CD4-positive, alpha-beta T cell treated with Interferon gamma for 1 hour (primary cell): ENCODE results near the gene LY6G6F.

Experiments
- DNase-seq: peaks from one replicate; pipeline ENCODE4 v3.0.0-alpha.2; 2020

LY6G6F gene

DNA sequence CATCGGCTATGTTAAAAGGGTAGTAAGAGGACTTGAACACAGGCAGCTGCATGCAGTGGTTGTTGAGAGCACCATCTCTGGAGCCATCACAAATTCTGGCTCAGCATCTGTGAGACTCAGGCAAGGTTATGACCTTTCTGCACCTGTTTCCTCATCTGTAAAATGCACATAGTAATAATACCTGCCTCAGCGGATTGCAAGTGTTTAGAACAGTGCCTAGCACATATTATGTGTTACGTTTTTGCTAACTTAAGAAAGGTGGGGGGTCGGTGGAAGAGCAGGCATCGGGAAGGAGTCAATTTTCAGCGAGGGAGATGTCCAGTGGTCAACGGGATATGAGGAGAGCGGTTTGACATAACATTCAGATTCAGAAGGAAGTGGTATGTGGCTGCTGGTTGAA, 28.7 kb upstream of the LY6G6F start:
- no peak for DNase-seq

DNA sequence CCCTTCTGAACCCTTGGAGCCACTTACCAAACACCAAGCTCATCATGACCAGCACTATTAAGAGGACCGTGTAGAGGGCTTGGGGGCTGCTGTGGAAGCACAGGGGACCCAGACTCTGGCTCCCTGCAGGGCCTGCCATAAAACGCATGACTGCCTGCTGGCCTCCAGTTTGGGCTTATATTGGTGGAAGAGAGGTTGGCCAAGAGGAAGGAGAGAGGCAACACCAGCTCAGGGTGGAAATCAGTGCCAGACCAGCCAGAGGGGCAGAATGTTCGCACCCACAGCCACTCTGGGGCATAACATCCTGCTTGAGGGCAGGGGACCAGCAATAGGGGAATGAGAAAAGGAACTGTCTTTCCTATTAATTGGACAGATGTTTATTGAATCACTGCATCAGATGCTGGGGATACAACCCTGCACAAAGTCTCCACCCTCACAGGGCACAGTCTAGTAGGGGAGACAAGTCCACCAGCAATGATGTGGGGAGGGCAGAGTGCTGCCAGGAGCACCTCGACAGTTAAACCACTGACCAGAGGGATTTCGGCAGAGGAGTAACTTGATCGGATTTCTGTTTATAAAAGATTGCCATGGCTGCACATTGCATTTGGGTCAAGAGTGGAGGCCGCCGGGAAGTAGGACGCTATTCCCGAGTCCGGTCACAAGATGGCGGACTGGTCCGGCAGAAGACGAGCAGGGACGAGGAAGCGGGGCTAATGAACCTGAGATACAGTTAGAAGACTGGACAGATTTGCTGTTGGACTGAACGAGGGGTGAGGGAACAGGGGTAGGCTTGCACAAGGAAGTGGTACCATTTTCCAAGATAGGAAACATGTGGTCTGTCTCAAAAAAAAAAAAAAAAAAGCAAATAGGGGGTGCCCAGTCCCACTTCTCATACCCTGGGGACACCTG, 26.2 kb upstream of the LY6G6F start, which contains the start of gene LY6G5C:
Gene LY6G5C, minus strand, starts transcription at position 842 of the 909 bp plus-strand sequence. Its CDS starts 694 bp downstream, at position 148.
- DNase-seq: peak; percentile 76

DNA sequence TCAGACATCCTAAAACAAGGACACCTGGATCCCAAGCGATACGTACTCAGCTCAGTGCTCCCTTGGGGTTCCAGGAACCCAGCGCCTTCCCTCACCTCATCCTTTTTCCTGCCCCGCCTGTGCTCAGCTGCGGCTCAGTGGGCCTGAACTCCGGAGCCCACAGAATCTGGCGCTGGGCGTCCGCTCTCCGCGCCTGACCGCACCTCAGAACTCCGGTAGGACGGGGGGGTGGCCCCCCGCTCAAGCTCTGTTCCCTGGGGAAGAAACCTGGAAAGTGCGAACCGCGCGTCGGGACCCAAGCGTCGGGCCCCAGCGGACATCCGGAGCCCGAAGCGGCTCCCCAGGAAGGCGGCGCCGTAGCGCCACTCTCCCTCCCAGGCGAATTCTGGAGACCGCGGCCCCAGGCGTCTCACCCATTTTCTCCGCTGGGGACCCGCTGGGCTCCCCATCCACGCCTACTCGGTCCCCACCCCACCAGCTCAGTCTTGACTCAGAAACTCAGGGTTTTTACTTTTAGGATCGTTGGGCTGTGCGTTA, 25.5 kb upstream of the LY6G6F start:
- peak; percentile 35 for DNase-seq

DNA sequence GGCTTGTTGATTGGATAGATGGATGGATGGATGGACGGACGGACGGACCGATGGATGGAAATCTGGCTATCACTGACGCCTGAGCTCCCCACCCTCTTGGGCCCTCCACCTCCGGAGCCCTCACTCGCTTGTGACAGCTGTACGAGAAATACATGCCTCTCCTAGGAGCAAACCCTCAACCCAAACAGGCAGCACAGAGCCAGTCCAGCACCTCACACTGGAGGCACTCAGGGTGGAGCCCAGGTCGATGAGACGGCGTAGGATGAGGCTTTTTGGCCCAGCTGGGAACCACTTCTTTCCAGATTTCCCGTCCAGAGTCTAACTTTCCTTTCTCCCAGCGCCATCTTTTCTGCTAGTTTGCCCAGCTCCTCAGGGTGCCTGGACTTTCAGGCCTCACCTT, 23.1 kb upstream of the LY6G6F start:
- DNase-seq: no peak

GRCh38 chr6:31686483-31686882, 20.2 kb upstream of the LY6G6F start:
- no peak for DNase-seq

DNA sequence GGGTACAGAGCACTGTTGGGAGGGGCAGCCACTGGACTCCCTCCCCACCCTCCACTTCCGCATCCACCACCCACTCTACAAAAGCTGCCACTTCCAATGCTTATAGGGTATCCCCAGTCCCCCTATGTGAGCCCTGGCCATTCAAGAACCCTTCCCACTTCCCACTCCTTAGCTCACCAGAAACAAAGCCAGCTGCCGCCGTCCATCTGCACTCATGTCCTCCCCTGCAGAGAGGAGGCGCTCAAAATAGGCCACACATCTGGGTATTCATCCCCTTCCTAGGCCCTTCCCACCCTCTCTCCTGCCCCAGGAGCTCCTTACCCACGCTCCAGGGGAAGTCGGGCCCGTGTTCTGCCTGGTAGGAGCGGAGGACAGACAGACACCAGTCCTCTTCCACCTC, 19.3 kb upstream of the LY6G6F start:
- no peak for DNase-seq

- DNase-seq: no peak
Observed at GRCh38 chr6:31687860-31688693, 18.6 kb upstream of the LY6G6F start.

DNA sequence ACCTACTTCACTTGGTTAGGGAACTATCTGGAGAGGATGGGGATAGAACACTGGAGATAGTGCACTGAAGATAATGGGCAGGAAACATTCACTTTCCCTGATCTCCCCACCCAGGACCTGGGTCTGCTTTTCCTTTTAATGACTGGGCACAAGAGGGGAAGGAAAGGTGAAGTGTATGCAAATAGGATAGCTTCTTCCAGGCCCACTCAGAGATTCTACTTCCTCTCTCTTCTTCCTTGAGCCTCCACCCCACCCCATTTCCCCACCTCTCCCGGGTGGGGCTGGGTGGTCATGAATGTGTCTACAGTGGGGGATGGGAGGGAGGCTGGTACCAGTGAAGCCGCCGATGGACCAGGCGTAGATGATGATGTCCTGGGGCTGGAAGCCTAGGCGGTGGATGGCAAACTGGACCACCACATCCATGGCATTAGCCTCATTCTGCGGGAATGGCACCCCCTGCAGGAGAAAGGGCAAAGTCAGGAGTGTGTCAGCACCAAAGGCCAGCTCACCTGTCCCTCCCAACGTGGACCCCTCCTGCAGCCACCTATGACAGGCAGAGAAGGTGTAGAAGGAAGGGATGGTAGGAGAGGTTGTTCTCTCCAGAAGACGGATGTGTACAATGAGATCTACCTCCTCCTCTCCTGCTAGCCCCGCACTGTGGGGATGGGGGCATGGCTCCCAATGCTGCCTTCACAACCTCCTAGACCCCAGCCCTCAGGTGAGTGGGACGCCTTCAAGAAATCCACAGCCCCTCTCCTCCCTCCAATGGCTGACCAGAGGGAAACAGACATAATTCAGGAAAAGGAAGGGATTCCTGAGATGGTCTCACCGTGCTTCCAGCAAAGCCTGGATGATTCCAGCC, 17.2 kb upstream of the LY6G6F start:
- DNase-seq: no peak

DNA sequence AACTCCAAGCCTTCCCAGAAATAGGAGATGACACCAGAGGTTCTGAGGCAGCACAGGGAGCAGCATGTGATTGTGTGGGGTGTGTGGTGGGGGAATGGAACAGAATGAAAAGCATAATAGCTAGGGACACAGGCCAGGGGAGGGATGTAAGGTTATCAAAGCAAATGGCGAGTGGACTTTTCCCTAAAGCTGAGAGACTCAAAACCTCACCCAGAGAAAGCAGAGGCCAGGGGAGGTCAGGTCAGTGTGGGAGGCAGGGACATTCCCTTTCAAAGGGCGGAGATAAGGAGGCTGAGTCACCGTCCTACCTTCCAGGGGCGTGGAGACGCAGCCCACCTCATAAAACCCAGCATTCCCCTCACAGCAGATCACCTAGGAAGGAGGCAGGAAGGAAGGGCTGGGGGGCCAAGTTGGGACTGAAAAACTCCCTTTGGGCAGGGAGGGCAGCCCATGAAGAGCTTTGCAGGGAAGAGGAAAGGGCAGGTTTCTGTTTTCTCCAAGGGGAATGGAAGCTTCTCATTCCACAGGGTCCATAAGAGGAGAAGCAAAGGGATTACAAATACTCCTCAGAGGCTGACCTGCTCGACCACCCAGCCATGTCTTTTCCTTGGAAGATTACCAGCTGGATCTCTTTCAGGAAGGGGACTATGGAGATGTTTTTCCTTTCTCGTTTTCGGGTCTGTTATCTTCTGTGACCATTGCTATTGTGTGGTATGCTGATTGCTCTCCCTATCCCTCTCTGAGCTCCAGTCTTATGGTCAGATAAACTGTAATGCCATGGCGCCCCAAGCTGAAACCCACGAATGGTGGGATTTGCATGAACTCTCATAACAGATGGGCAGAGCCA, 16.2 kb upstream of the LY6G6F start:
- no peak for DNase-seq

DNA sequence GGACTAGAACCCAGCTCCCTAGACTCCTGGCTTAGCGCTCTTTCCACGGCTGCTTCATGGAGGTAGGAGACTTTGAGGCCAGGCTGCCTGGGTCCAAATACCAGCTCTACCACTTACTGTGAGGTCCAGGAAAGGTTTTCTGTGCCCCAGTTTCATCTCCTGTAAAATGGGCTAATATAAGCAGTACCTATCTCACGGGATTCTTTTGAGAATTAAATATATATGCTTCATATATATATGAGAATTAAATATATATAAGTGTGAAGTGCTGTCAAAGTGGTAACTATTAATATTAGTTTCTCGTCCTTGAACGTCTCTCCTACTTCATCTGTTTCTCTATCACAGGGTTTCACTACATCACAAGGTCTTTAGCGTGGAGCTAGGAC, 15.6 kb upstream of the LY6G6F start:
- no peak for DNase-seq

DNA sequence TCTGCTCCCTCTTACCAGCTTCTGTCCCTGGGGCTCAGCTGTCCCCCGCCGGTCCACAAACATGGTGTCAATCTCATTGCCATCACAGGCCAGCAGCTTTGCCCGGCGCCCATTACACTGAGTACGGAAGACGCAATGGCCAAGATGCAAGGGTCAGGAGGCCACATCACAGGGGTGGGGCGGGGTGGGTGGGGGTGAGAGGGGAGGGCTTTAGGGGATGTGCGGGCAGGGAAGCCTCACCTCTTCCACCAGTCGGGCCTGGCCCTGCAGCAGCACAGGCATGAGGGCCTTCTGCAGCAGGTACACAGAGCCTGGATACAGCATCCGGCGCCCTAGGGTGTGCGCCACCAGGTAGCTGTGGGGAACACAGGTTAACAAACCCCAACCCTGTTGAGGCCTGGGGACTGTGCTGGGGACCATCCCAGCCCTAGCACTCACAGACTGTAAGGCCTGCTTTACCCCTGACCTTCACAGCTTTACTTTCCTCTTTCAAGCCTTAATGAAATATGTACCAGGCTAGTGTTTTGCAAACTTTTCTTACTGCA, 15.0 kb upstream of the LY6G6F start:
- no peak for DNase-seq

DNA sequence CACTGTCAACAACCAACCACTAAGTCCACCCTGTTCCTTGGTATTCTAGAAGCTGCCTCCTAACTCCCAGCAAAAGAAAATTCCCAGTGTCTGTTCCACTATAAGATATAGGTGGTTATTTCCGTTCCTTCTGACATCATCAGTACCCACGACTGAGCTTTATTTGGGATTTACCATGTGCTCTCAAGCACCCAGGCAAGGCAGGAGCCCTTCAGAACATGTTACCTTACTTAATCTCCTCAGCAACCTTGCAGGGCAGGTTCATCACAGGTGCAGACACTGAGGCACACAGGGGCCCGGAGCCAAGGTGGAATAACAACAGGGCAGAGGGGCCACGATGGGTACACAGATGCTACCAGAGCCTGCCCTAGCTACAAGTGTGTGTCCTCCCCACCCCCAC, 14.3 kb upstream of the LY6G6F start:
- DNase-seq: no peak

GRCh38 chr6:31692886-31693285, 13.8 kb upstream of the LY6G6F start:
- no peak for DNase-seq

- no peak for DNase-seq
Observed at GRCh38 chr6:31693535-31693934, 13.1 kb upstream of the LY6G6F start.

- no peak for DNase-seq
Observed at GRCh38 chr6:31697555-31697954, 9.1 kb upstream of the LY6G6F start.

GRCh38 chr6:31700740-31701401, 5.8 kb upstream of the LY6G6F start:
- DNase-seq: no peak

DNA sequence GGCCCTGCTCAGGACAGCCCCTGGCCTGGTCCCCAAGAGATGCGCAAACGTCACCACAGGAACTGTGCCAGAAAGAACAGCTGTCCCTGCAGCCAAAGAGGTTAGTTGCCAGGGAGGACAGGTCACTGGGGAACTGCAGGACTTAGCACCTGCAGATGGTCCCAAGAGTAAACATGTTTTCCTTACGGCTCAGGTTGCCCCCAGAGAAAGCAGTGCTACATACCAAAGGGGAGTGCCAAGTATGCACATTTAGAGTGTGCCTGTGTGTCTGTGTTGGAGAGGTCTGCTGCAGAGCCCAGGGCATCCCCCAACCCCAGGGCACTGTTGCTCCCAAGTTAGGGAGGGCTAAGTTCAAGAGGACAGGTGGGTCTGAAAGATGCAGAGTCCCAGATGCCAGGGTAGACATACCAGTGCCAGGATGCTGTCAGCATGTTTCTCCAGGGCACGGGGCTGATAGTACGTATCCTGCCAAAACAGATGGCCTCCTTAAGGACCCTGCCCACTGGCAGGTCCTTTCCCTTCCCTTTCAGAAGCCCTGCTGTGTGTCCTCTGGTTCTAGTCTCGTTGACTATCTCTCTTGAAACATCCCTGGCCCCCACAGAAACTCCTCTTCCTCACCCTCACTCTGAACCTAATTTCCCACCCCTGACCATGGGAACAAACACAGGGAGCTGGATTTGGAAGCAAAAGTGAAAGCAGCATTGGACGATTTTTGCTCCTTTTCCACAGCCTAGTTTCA, 4.8 kb upstream of the LY6G6F start:
- no peak for DNase-seq

DNA sequence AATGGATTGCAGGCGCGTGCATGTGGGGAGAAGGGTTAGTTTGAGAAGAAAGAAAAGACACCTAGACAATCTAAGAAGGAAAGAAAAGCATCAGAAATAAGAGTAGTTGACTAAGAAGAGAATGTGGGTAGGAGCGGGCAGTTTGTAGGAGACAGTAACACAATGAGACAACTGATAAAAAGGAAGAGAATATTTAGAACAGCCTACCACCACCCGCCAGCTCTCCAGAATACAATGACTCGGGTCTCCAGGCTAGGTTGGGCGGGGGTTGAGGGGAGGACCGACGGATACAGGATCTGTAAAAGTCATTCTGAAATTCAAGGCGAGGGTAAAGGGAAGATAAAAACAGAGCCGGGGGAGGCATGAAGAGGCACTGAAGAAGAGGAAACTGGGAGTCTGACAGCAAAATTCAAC, 4.3 kb upstream of the LY6G6F start:
- DNase-seq: no peak

DNA sequence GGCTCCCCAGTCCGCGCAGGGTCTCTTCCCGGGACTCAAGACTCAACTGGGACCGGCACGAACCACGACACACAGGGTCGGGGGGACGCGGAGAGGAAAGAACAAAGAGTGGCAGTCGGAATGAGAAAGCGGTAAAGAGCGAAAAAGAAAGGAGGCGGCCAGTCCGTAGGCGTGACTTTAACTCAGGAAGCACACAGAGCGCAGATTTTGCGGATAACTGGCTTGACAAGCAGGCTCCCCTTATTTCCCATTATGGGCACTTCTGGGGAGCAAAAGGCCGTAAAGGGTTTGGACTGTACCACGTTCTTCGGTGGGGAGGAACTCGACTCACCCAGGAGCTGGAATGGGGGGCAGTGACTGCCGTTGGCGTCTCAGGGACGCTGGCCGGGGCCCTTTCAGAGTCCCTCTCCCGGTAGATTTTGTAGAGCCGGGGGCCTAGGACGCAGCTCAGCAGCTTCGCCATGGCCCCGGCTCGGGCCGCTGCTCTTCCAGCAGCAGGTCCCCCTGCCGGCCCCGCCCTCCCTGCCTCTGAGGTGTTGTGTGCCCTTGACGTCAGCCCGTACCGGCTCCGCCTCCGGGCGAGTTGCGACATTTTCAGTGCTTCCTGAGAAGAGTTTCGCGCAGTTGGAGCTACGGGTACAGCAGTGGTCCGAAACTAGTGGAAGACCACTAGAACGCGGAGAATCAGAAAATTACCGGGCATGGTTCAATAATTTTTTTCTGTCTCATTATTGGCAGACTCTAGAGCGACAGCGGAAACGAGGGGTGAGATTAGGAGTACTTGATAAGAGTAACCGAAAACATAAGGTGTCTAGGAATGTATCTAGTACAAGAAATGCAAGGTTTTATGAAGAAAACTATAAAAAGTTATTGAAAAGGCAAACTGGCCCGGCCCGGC, 3.6 kb upstream of the LY6G6F start, which contains the start of gene ABHD16A:
Gene ABHD16A, minus strand, starts transcription at position 506 of the 898 bp plus-strand sequence. Its CDS starts 43 bp downstream, at position 463.
- peak; percentile 98 for DNase-seq
